GM12873 (cell line): ENCODE data around the gene PTPRN.

Experiments used
- TF ChIP-seq, protein P1 (sequence below): IDR thresholded peaks from 2 replicates; pipeline ENCODE4 v1.5.1; 2012; ENCODE audit warnings: low read depth, mild to moderate bottlenecking, moderate library complexity, low read length, control low read depth; ENCODE audit not compliant: insufficient read depth; ENCODE audit errors: missing control alignments

PTPRN gene

DNA sequence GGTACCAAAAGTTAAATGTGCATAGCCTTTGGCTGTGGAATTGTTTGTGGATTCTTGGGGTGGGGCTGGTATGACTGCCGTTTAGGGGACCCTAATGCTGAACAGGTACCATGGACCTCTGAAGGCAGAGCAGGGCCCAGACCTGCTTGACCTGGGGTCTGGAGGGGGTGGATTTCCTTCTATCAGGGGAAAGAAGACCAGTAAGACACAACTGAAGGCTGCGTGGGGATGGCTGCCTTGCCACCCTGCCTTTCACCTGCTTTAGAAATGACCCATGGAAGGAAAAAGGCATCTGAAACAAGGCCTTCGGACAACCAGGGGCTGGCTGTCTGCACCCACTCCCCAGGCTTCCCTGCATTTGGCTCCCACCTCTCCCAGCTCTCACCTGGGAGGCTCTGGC lies 41.0 kb upstream of the PTPRN start:
- TF ChIP-seq, protein P1, sequence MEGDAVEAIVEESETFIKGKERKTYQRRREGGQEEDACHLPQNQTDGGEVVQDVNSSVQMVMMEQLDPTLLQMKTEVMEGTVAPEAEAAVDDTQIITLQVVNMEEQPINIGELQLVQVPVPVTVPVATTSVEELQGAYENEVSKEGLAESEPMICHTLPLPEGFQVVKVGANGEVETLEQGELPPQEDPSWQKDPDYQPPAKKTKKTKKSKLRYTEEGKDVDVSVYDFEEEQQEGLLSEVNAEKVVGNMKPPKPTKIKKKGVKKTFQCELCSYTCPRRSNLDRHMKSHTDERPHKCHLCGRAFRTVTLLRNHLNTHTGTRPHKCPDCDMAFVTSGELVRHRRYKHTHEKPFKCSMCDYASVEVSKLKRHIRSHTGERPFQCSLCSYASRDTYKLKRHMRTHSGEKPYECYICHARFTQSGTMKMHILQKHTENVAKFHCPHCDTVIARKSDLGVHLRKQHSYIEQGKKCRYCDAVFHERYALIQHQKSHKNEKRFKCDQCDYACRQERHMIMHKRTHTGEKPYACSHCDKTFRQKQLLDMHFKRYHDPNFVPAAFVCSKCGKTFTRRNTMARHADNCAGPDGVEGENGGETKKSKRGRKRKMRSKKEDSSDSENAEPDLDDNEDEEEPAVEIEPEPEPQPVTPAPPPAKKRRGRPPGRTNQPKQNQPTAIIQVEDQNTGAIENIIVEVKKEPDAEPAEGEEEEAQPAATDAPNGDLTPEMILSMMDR = no peak

DNA sequence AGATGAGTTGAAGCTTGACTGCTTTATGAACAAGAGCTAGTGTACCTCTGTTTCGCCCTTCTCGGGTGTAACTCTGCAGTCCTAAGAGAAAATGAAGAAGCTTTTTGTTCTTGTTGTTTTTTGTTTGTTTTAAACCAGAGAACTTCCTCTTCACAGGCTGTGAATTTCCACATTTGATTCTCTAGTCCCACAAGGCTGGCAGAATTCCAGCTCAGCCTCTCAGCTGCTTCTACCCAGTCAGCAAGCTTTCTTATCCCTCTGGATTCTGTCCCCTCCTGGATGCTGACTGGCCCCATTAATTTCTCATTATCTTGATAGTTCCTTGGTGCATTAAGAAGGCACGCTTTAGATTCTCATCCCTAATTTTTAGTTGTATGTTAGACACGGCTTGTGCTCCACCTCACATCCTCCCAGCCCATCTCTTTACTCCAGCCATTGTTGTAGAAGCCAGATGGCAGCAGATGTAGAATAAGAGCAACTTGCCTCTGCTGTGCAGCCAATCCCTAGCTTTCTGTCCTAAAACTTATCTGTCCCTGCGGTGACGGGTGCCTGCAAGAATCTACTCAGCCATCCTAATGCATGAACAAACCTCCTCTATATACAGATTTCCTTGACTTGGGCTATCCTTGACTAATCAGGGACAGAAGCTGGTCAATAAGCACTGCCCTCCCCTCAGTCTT lies 35.7 kb upstream of the PTPRN start:
- TF ChIP-seq, protein P1 = no peak

DNA sequence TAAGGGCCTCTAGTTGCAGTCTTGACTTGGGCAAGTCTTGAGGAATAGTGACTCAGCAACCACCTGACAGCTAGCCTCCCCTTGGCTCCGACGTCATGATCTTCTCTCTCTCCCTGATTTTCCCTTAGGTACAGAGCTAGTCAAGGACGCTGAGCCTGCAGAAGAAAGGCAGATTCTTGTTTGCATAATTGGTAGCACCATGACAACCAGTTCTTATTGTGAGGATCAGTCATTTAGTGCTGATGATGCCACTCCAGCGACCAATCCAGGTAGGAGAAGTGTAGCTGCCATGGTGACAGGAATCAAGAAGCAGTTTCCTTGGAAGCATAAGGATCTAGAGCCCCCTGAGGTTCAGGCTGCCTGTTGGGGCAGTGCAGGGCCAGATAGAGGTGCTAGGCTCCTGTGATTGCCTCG lies 26.2 kb upstream of the PTPRN start:
- TF ChIP-seq, protein P1 = no peak

DNA sequence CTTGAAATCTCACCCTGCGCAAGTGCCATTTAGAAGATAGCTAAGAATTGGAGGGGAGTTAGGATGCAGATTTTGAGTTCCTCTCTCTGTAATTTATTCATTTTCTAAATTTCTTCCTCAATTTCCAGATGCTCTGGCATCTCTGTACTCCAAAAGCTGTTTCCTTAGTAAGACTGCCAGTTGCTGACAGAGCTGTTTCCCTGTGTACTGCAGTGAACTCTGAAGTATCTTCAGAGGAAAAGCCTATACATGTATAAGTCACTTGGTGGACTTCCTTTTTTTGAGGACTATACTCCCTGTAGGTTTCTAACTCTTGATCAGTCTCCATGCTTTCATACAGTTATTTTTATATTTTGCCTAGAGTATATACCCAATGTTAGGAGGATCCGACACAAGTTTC lies 24.9 kb upstream of the PTPRN start:
- TF ChIP-seq, protein P1 = no peak

DNA sequence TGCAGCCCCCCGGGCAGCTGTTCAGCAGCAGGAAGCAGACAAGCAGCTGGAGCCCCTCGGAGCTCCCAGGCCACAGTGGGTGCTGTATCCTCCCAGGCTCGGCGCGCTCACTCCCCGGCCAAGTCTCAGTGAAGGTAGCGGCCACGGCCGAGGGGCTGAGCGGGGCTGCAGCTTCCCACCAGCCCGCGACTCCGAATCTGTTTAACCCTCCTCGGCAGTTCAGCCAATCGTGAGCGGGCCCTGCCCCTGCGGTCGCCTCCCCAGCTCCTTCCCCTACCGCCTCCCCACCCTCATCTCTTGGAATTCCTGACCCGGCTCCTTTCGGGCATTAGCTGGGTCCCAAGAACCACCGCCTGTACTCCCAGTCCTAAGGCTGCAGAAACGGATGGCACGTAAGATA lies 23.3 kb upstream of the PTPRN start, which contains the start of gene RESP18:
Gene RESP18 (minus strand): TSS at position 203 of the 400 bp plus-strand sequence.
- TF ChIP-seq, protein P1 = no peak

DNA sequence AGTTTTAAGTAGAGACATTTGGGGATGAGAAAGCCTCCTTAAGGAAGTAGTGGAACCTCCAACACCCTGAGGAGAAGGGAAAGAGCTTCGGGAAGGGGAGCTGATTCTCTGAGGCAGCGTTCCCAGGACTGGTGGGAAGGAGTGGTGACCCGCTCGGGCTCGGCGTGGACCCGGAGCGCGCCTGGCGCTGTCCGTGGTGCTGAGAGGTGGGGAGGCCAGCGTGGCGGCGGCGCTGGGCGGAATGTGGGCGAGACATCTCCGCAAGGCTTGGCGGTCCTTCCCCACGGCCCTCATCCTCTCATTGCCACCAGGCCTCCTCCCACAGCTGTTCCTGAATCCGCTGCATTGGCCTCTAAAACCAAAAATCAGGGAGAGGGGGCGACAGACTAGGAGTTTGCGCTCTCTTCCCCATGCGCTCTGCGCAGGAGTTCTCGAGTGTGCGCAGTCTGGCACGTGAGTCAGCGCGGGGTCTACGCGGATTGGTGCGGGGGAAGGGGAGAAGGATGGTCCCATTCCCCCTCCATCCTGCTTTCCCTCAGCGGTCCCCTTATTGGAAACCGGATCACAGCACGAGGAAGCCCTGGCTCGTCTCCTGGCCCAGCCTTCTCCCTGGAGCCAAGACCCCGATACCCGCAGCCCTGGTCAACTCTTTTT lies 22.5 kb upstream of the PTPRN start:
- TF ChIP-seq, protein P1 = no peak

DNA sequence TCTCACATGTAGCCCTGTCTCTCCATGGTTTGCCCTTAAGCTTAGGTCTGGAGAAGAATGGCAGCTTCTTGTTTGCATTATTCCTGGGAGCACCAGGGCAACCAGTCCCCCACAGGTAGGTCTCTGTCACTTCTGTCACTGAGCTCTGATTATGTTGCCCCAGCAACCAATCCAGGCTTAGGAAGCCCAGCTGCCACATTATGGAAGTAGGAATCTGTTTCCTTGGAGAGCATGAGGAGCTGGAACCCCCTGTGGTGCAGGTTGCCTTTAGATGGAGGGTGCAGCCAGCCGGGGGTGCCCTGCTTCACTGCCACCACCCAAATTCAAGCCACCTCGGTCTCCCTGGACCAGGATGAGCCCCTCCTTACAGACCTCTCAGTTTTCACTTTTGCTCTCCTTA lies 18.5 kb upstream of the PTPRN start:
- TF ChIP-seq, protein P1 = no peak
